Measurements from ENCODE around the gene SLC9A9.

GRCh38 chr3:143671626-143672025 is 176.6 kb downstream of the SLC9A9 start:
- TF ChIP-seq, protein P1, sequence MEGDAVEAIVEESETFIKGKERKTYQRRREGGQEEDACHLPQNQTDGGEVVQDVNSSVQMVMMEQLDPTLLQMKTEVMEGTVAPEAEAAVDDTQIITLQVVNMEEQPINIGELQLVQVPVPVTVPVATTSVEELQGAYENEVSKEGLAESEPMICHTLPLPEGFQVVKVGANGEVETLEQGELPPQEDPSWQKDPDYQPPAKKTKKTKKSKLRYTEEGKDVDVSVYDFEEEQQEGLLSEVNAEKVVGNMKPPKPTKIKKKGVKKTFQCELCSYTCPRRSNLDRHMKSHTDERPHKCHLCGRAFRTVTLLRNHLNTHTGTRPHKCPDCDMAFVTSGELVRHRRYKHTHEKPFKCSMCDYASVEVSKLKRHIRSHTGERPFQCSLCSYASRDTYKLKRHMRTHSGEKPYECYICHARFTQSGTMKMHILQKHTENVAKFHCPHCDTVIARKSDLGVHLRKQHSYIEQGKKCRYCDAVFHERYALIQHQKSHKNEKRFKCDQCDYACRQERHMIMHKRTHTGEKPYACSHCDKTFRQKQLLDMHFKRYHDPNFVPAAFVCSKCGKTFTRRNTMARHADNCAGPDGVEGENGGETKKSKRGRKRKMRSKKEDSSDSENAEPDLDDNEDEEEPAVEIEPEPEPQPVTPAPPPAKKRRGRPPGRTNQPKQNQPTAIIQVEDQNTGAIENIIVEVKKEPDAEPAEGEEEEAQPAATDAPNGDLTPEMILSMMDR (IDR thresholded peaks at IDR 0.05 in 8 of 11, conservative IDR thresholded peaks at IDR 0.05 in 3 of 11): no peak
- TF ChIP-seq POLR2A (IDR thresholded peaks at IDR 0.05): no peak
